Measurements from ENCODE around the gene C1QL2. TPM values are rescaled to one million over a fixed set of nuclear protein-coding genes. Genes with fewer than 3 reads are reported as not detected.

C1QL2 gene
- total RNA-seq, 1 experiment from 2014 or later = 0.81 TPM

DNA sequence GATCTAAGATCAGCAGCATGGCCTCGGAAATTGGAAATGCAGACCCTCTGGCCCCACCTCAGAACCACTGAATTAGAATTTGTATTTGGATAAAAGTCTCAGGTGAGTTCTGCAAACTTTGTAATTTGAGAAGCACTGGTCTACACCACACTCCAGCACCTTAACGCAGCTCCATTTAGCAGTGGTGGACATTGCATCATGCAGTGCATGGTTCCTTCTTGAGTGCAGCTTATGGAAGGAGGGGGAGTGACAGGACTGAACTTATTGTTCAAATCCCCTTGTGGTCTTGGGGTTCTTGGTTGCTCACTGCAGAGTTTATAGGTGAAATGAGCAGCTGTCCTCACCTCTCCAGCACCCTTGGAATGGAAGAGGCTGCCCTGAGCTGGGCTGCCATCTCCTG lies 47.6 kb upstream of the C1QL2 start:
- peaks cover 3% of the 10 kb centered on the region for H3K27me3 Mint-ChIP-seq (ENCODE audit: low read depth)
- Histone ChIP-seq H3T11ph (ENCODE audit: low read length) (no peak overlapping the region), H3K79me1 (ENCODE audit: insufficient read depth, low read depth, low read length, poor library complexity, severe bottlenecking) (no peaks in the 10 kb centered on the region), H2AFZ (ENCODE audit: low read length) (no peak overlapping the region), H2BK12ac (ENCODE audit: insufficient read length, low read depth, low read length) (no peak overlapping the region), H4K20me1 (ENCODE audit: control insufficient read depth, insufficient read depth, insufficient read length) (no peaks in the 10 kb centered on the region), H3K4ac (ENCODE audit: low read depth, low read length) (no peak overlapping the region), H3K23me2 (ENCODE audit: insufficient read length, low read depth, low read length, poor library complexity, severe bottlenecking) (no peaks in the 10 kb centered on the region), H2AK5ac (ENCODE audit: insufficient read length, low read length) (no peak overlapping the region), H3K4me2 (ENCODE audit: insufficient read depth, insufficient read length, low read length) (no peak overlapping the region), H2BK120ac (ENCODE audit: low read depth, low read length, poor library complexity, severe bottlenecking) (no peak overlapping the region), H3K18ac (ENCODE audit: insufficient read length, low read depth, low read length) (no peak overlapping the region), H3K14ac (ENCODE audit: insufficient read depth, low read length) (no peak overlapping the region), H3K27me3 (ENCODE audit: insufficient read depth, low read length) (no peaks in the 10 kb centered on the region), H3K27ac (ENCODE audit: insufficient read length, low read depth, low read length) (no peak overlapping the region), H3K9me3 (ENCODE audit: control insufficient read depth, low read depth, low read length) (no peaks in the 10 kb centered on the region), H3K23ac (ENCODE audit: insufficient read length, low read depth, low read length) (no peak overlapping the region), H2BK5ac (ENCODE audit: insufficient read length, low read length) (no peak overlapping the region), H3K4me1 (ENCODE audit: insufficient read depth, low read length) (peaks cover 2% of the 10 kb centered on the region), H3K56ac (ENCODE audit: insufficient read length, low read depth, low read length) (no peak overlapping the region), H2BK20ac (ENCODE audit: low read depth, low read length, poor library complexity, severe bottlenecking) (no peak overlapping the region), H4K8ac (replicated peaks; ENCODE audit: insufficient read length, low read depth, low read length) (no peak overlapping the region), H3K9ac (ENCODE audit: extremely low read depth, insufficient read length, low read length) (no peak overlapping the region), H2BK15ac (ENCODE audit: low read depth, low read length) (no peak overlapping the region), H4K5ac (ENCODE audit: insufficient read length, low read depth, low read length) (no peak overlapping the region), H4K91ac (ENCODE audit: insufficient read length, low read depth, low read length) (no peak overlapping the region), H3K79me2 (ENCODE audit: insufficient read depth, low read length) (no peaks in the 10 kb centered on the region)
- no peaks in the 10 kb centered on the region for H3K36me3 Mint-ChIP-seq (ENCODE audit: insufficient read depth in 1 of 3, low read depth in 3 of 3)
- no peak for DNase-seq
- TF ChIP-seq, protein P1, sequence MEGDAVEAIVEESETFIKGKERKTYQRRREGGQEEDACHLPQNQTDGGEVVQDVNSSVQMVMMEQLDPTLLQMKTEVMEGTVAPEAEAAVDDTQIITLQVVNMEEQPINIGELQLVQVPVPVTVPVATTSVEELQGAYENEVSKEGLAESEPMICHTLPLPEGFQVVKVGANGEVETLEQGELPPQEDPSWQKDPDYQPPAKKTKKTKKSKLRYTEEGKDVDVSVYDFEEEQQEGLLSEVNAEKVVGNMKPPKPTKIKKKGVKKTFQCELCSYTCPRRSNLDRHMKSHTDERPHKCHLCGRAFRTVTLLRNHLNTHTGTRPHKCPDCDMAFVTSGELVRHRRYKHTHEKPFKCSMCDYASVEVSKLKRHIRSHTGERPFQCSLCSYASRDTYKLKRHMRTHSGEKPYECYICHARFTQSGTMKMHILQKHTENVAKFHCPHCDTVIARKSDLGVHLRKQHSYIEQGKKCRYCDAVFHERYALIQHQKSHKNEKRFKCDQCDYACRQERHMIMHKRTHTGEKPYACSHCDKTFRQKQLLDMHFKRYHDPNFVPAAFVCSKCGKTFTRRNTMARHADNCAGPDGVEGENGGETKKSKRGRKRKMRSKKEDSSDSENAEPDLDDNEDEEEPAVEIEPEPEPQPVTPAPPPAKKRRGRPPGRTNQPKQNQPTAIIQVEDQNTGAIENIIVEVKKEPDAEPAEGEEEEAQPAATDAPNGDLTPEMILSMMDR (conservative IDR thresholded peaks at IDR 0.05) = no peak
- H3K27ac Mint-ChIP-seq = no peak overlapping the region
- no peaks in the 10 kb centered on the region for H3K9me3 Mint-ChIP-seq
- H3K4me1 Mint-ChIP-seq = peaks cover 6 to 12% of the 10 kb centered on the region in 2 experiments
- no peak overlapping the region for H3K4me3 Mint-ChIP-seq
- WGBS (ENCODE audit: extremely low coverage, insufficient read length, low lambda C conversion rate) = no CpG with 5 or more reads among the region's 2 CpGs
